Measurements from ENCODE around the gene PREX1.

PREX1 gene

DNA sequence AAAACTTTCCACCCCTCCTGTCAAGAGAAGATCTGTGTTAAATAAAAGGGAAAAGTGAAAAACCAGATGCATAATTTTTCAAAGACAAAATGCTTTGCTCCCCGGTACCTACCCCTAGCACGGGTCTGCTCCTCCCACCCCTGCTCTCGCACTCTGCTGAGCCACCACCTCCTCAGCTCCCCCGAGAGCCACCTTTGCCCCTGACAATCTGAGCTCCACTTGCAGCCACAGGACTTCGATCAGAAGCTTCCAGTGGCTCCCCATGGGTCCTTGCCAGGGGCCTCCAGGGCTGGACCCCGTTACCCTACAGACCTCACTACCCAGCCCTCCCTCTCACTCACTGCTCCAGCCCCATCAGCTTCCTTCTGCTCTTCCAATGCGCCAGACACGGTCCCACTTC lies 171.7 kb downstream of the PREX1 start:
- no peak for TF ChIP-seq SPI1 (IDR thresholded peaks at IDR 0.05; ENCODE audit: borderline replicate concordance, low read depth)
- TF ChIP-seq POLR2AphosphoS5 (IDR thresholded peaks at IDR 0.05; ENCODE audit: low read depth): no peak
- TF ChIP-seq, protein P1, sequence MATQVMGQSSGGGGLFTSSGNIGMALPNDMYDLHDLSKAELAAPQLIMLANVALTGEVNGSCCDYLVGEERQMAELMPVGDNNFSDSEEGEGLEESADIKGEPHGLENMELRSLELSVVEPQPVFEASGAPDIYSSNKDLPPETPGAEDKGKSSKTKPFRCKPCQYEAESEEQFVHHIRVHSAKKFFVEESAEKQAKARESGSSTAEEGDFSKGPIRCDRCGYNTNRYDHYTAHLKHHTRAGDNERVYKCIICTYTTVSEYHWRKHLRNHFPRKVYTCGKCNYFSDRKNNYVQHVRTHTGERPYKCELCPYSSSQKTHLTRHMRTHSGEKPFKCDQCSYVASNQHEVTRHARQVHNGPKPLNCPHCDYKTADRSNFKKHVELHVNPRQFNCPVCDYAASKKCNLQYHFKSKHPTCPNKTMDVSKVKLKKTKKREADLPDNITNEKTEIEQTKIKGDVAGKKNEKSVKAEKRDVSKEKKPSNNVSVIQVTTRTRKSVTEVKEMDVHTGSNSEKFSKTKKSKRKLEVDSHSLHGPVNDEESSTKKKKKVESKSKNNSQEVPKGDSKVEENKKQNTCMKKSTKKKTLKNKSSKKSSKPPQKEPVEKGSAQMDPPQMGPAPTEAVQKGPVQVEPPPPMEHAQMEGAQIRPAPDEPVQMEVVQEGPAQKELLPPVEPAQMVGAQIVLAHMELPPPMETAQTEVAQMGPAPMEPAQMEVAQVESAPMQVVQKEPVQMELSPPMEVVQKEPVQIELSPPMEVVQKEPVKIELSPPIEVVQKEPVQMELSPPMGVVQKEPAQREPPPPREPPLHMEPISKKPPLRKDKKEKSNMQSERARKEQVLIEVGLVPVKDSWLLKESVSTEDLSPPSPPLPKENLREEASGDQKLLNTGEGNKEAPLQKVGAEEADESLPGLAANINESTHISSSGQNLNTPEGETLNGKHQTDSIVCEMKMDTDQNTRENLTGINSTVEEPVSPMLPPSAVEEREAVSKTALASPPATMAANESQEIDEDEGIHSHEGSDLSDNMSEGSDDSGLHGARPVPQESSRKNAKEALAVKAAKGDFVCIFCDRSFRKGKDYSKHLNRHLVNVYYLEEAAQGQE (IDR thresholded peaks at IDR 0.05; ENCODE audit: insufficient replicate concordance, low read depth): no peak
- Histone ChIP-seq H3K4me3 (replicated peaks; ENCODE audit: insufficient read depth, low read length) (no peak overlapping the region), H3K27me3 (ENCODE audit: insufficient read depth, poor library complexity, severe bottlenecking) (no peaks in the 10 kb centered on the region), H3K27ac (replicated peaks) (no peak overlapping the region)
- DNase-seq (ENCODE audit: low read depth in 1 of 2, low spot score in 1 of 2): no peak

- Histone ChIP-seq H3K27me3 (ENCODE audit: insufficient read depth, poor library complexity, severe bottlenecking) (no peaks in the 10 kb centered on the region), H3K4me3 (replicated peaks; ENCODE audit: insufficient read depth, low read length) (no peak overlapping the region), H3K27ac (replicated peaks) (no peak overlapping the region)
- no peak for DNase-seq (ENCODE audit: low read depth in 1 of 2, low spot score in 1 of 2)
- TF ChIP-seq GABPA (IDR thresholded peaks at IDR 0.05; ENCODE audit: low read depth): no peak
- no peak for TF ChIP-seq POLR2AphosphoS5 (IDR thresholded peaks at IDR 0.05; ENCODE audit: low read depth)
- TF ChIP-seq SPI1 (IDR thresholded peaks at IDR 0.05; ENCODE audit: borderline replicate concordance, low read depth): no peak
- no peak for TF ChIP-seq CTCF (IDR thresholded peaks at IDR 0.05; ENCODE audit: insufficient read depth, low read length)
- TF ChIP-seq, protein P1 (IDR thresholded peaks at IDR 0.05; ENCODE audit: insufficient replicate concordance, low read depth): no peak
Observed at GRCh38 chr20:48653706-48654051, 174.1 kb downstream of the PREX1 start.

GRCh38 chr20:48652961-48653705 lies 174.7 kb downstream of the PREX1 start:
- H3K27me3 ChIP-seq (ENCODE audit: insufficient read depth, poor library complexity, severe bottlenecking): no peaks in the 10 kb centered on the region
- no peak for TF ChIP-seq SPI1 (IDR thresholded peaks at IDR 0.05; ENCODE audit: borderline replicate concordance, low read depth)
- no peak for TF ChIP-seq GABPA (IDR thresholded peaks at IDR 0.05; ENCODE audit: low read depth)
- no peak for TF ChIP-seq POLR2AphosphoS5 (IDR thresholded peaks at IDR 0.05; ENCODE audit: low read depth)
- TF ChIP-seq, protein P1 (IDR thresholded peaks at IDR 0.05; ENCODE audit: insufficient replicate concordance, low read depth): no peak
- no peak for TF ChIP-seq CTCF (IDR thresholded peaks at IDR 0.05; ENCODE audit: insufficient read depth, low read length)
- no peak overlapping the region for H3K4me3 ChIP-seq (replicated peaks; ENCODE audit: insufficient read depth, low read length)
- no peak for DNase-seq (ENCODE audit: low read depth in 1 of 2, low spot score in 1 of 2)
- H3K27ac ChIP-seq (replicated peaks): no peak overlapping the region

Measured in HL-60 (cell line).